ENCODE measurements around the gene PTPRN2. TPM values are rescaled to one million over a fixed set of nuclear protein-coding genes. Genes with fewer than 3 reads are reported as not detected.

PTPRN2 gene
- total RNA-seq, 1 experiment from 2014 or later: 2.1 TPM

DNA sequence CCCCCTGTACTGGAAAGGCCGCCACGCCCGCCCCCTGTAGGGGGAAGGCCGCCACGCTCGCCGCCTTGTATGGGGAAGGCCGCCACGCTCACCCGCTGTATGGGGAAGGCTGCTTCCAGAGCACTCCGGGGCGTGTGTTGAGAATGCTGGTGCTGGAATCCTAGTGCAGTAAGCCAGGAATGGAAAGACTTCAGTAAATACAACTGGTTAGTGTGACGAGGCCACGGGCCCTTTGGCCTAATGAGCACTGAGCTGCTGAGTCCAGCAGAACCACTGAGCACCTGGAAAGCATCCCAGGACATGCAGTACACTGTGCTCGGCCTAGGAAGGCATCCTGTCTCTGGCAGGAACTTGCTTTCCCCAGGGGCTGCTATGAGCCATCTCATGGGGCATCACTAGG, 398.9 kb downstream of the PTPRN2 start:
- Histone ChIP-seq H3K4me1 (ENCODE audit: control insufficient read depth in 1 of 2, insufficient read depth in 2 of 2, low read length in 2 of 2) (no peaks in the 10 kb centered on the region), H3K36me3 (ENCODE audit: control insufficient read depth in 1 of 2, insufficient read depth in 2 of 2, low read length in 2 of 2) (no peaks in the 10 kb centered on the region), H3K4me3 (replicated peaks in 1 of 2; ENCODE audit: low read depth in 1 of 2, low read length in 2 of 2) (no peak overlapping the region), H4K20me1 (ENCODE audit: insufficient read depth) (no peaks in the 10 kb centered on the region), H2AFZ (ENCODE audit: low read depth, low read length, poor library complexity, severe bottlenecking) (no peak overlapping the region), H3K27me3 (ENCODE audit: insufficient read depth, low read length) (0 out of 2 replicates have a peak, but pooled peaks cover 2% of the 10 kb centered on the region), H3K27ac (ENCODE audit: low read depth, low read length) (no peak overlapping the region), H3K9me2 (ENCODE audit: insufficient read depth) (no peaks in the 10 kb centered on the region), H3K79me2 (ENCODE audit: insufficient read depth, low read length) (no peaks in the 10 kb centered on the region), H3K9ac (ENCODE audit: low read length) (no peak overlapping the region), H3K4me2 (ENCODE audit: low read length) (no peak overlapping the region), H3K9me3 (ENCODE audit: control insufficient read depth in 1 of 2, insufficient read depth in 1 of 2, low read depth in 1 of 2, low read length in 2 of 2) (no peaks in the 10 kb centered on the region; a peak in 1 of 4 replicates)
- no TSS peak for BruUV-seq (replicated peaks)
- ChIA-PET RAD21 (ENCODE audit: low non-redundant PET in 1 of 2, low total read pairs in 2 of 2, uncharacterized antibody in 2 of 2, unreplicated experiment in 2 of 2) (no interaction called here), POLR2A (no interaction called here), CTCF (no interaction called here)
- no peak for TF ChIP-seq EGR1 (IDR thresholded peaks at IDR 0.05; ENCODE audit: low read depth)
- no peak for TF ChIP-seq RAD21 (IDR thresholded peaks at IDR 0.05; ENCODE audit: low read depth)
- TF ChIP-seq ZFX (IDR thresholded peaks at IDR 0.05): no peak
- no peak for TF ChIP-seq EZH2phosphoT487 (IDR thresholded peaks at IDR 0.05; ENCODE audit: borderline replicate concordance)
- TF ChIP-seq POLR2AphosphoS5 (IDR thresholded peaks at IDR 0.05; ENCODE audit: low read depth, low read length): no peak
- no peak for TF ChIP-seq POLR2A (IDR thresholded peaks at IDR 0.05; ENCODE audit: borderline replicate concordance, extremely low read depth, insufficient read depth, insufficient read length)
- TF ChIP-seq, protein P1, sequence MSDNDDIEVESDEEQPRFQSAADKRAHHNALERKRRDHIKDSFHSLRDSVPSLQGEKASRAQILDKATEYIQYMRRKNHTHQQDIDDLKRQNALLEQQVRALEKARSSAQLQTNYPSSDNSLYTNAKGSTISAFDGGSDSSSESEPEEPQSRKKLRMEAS (IDR thresholded peaks at IDR 0.05): no peak
- no peak for TF ChIP-seq ATF3 (IDR thresholded peaks at IDR 0.05)
- TF ChIP-seq TCF7L2 (IDR thresholded peaks at IDR 0.05; ENCODE audit: borderline replicate concordance, extremely low read depth, insufficient read depth, insufficient read length): no peak
- TF ChIP-seq YY1 (IDR thresholded peaks at IDR 0.05; ENCODE audit: extremely low read depth, insufficient replicate concordance, low read depth, low read length): no peak
- TF ChIP-seq ELF1 (IDR thresholded peaks at IDR 0.05; ENCODE audit: borderline replicate concordance, low read depth): no peak
- no peak for TF ChIP-seq FOSL1 (IDR thresholded peaks at IDR 0.05; ENCODE audit: low read depth)
- TF ChIP-seq, protein P2, sequence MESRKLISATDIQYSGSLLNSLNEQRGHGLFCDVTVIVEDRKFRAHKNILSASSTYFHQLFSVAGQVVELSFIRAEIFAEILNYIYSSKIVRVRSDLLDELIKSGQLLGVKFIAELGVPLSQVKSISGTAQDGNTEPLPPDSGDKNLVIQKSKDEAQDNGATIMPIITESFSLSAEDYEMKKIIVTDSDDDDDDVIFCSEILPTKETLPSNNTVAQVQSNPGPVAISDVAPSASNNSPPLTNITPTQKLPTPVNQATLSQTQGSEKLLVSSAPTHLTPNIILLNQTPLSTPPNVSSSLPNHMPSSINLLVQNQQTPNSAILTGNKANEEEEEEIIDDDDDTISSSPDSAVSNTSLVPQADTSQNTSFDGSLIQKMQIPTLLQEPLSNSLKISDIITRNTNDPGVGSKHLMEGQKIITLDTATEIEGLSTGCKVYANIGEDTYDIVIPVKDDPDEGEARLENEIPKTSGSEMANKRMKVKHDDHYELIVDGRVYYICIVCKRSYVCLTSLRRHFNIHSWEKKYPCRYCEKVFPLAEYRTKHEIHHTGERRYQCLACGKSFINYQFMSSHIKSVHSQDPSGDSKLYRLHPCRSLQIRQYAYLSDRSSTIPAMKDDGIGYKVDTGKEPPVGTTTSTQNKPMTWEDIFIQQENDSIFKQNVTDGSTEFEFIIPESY (IDR thresholded peaks at IDR 0.05; ENCODE audit: extremely low read depth, insufficient replicate concordance, low read length): no peak
- TF ChIP-seq CTCF (IDR thresholded peaks at IDR 0.05 in 2 of 3, conservative IDR thresholded peaks at IDR 0.05 in 1 of 3; ENCODE audit: borderline replicate concordance in 1 of 3, insufficient read depth in 1 of 3, low read depth in 2 of 3, low read length in 2 of 3): no peak
- no peak for TF ChIP-seq SIN3A (IDR thresholded peaks at IDR 0.05; ENCODE audit: low read depth)
- DNase-seq (ENCODE audit: low read depth, low spot score) (no peak), ATAC-seq (no peak)
- intact Hi-C loops (cut with micrococcal nuclease): no loop called here
